Fibroblast of lung (primary cell): ENCODE measurements around the gene CT55. TPM values are rescaled to one million over a fixed set of nuclear protein-coding genes. Genes with fewer than 3 reads are reported as not detected.
"Not testable (repeated sequence)": the region's sequence is repeated elsewhere in the genome, so short reads cannot be mapped to it uniquely, and the experiment has no call there.

Experiments
- DNase-seq, 2 donors: peaks; one replicate each; pipeline versions ENCODE4 v3.0.0 to v3.0.0-alpha.2; 2010; ENCODE audit warnings: low read depth in 2 of 2
- H2AFZ ChIP-seq: 2 replicates; pipeline ENCODE4 v1.5.1; 2012; ENCODE audit warnings: low read length, control low read depth, inconsistent platforms
- H3K27ac ChIP-seq: 2 replicates; pipeline ENCODE4 v1.5.1; 2011; ENCODE audit warnings: low read length, control low read depth; ENCODE audit not compliant: insufficient read depth
- H3K27me3 ChIP-seq: 2 replicates; pipeline ENCODE4 v1.5.1; 2011; ENCODE audit warnings: mild to moderate bottlenecking, low read length; ENCODE audit not compliant: control insufficient read depth, insufficient read depth
- H3K36me3 ChIP-seq: 2 replicates; pipeline ENCODE4 v1.5.1; 2011; ENCODE audit warnings: low read length; ENCODE audit not compliant: control insufficient read depth, insufficient read depth
- H3K4me1 ChIP-seq: 2 replicates; pipeline ENCODE4 v1.5.1; 2011; ENCODE audit warnings: low read length; ENCODE audit not compliant: control insufficient read depth, insufficient read depth; ENCODE audit errors: extremely low read depth
- H3K4me2 ChIP-seq: 2 replicates; pipeline ENCODE4 v1.5.1; 2011; ENCODE audit warnings: low read length, control low read depth; ENCODE audit not compliant: insufficient read depth; ENCODE audit errors: extremely low read depth
- H3K4me3 ChIP-seq, 4 experiments: fragments of 200-600 bp in 1 of 4; sonication (generic) in 1 of 4; replicated peaks in 1 of 4; 2 replicates each; pipeline ENCODE4 v1.5.1; 2011 to 2016; ENCODE audit warnings: low read length in 4 of 4, low read depth in 3 of 4, mild to moderate bottlenecking in 3 of 4, control low read depth in 2 of 4, inconsistent platforms in 1 of 4, mixed read lengths in 1 of 4; ENCODE audit not compliant: insufficient read depth in 1 of 4; ENCODE audit errors: control extremely low read depth in 1 of 4
- H3K79me2 ChIP-seq: 2 replicates; pipeline ENCODE4 v1.5.1; 2012; ENCODE audit warnings: mild to moderate bottlenecking, low read length, inconsistent platforms; ENCODE audit not compliant: control insufficient read depth, insufficient read depth
- H3K9ac ChIP-seq: 2 replicates; pipeline ENCODE4 v1.5.1; 2011; ENCODE audit warnings: mild to moderate bottlenecking, low read length, control low read depth; ENCODE audit not compliant: insufficient read depth
- H3K9me3 ChIP-seq: 2 replicates; pipeline ENCODE4 v1.5.1; 2012; ENCODE audit warnings: low read depth, low read length; ENCODE audit not compliant: control insufficient read depth, insufficient read depth
- H4K20me1 ChIP-seq: 2 replicates; pipeline ENCODE4 v1.5.1; 2011; ENCODE audit warnings: low read length; ENCODE audit not compliant: control insufficient read depth, insufficient read depth; ENCODE audit errors: extremely low read depth
- CTCF ChIP-seq, 2 donors: IDR thresholded peaks in 1 of 2; conservative IDR thresholded peaks in 1 of 2; 1 replicate in 1 of 2; 2 replicates in 1 of 2; pipeline ENCODE4 v1.5.1; 2011 to 2012; ENCODE audit warnings: low read length in 2 of 2, control low read depth in 1 of 2, inconsistent platforms in 1 of 2, low read depth in 1 of 2, mild to moderate bottlenecking in 1 of 2
- EZH2 ChIP-seq: IDR thresholded peaks from 2 replicates; pipeline ENCODE4 v1.5.1; 2012; ENCODE audit warnings: low read length, control low read depth, mild to moderate bottlenecking; ENCODE audit errors: missing control alignments
- polyA plus RNA-seq, 2 donors: library from polyadenylated mRNA; depleted of rRNA in 1 of 2; stranded (reverse) in 1 of 2; unstranded in 1 of 2; fragments of >200 nt; gene quantifications; 2 replicates each; pipeline ENCODE4 v1.2.1, GENCODE V29; 2011 to 2012; ENCODE audit warnings: missing spikeins in 1 of 2
- total RNA-seq: library from RNA; depleted of rRNA; stranded (reverse); fragments of >200 nt; gene quantifications from 2 replicates; pipeline ENCODE4 v1.2.1, GENCODE V29; 2014

The CT55 gene
- total and polyA plus RNA-seq, 2 donors (not counting 1 experiment from before 2014, with no cell fraction given): not detected

GRCh38 chrX:135168486-135168885, 2.7 kb downstream of the CT55 start:
- no peak overlapping the region for H2AFZ ChIP-seq
- TF ChIP-seq CTCF (conservative IDR thresholded peaks at IDR 0.05 in 1 of 2, IDR thresholded peaks at IDR 0.05 in 1 of 2; ENCODE audit: low read depth in 1 of 2, low read length in 2 of 2) (no peak), EZH2 (no peak)
- no peaks in the 10 kb centered on the region for H3K79me2 ChIP-seq
- H3K9me3 ChIP-seq: no peaks in the 10 kb centered on the region
- no peak overlapping the region for H3K9ac ChIP-seq
- no peaks in the 10 kb centered on the region for H3K36me3 ChIP-seq
- H3K4me3 ChIP-seq: no peak overlapping the region
- no peaks in the 10 kb centered on the region for H4K20me1 ChIP-seq
- no peak for DNase-seq
- no peak overlapping the region for H3K27ac ChIP-seq
- no peak overlapping the region for H3K4me2 ChIP-seq
- no peaks in the 10 kb centered on the region for H3K27me3 ChIP-seq
- H3K4me1 ChIP-seq: no peaks in the 10 kb centered on the region

DNA sequence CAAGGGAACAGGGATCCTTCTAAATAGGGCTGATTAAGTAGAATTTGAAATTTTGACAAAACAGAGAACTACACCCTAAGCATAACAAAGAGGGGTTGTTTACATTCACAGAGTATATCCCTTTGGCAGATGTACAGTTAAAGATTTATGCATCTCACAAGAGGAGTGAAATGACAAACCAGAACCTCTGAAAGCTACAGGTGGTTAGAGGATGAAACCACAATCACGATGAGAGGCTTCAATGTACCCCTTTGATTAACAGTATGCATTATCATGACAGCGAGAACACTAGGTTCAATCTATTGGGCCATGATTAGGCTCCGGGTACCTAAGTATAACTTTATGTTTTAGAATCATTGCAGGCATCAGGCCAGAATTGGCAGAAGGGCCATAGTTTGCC, 16.5 kb downstream of the CT55 start:
- not testable (repeated sequence) for H3K27me3 ChIP-seq, DNase-seq, H3K79me2 ChIP-seq, H3K36me3 ChIP-seq, H3K9me3 ChIP-seq, H3K4me3 ChIP-seq, H3K4me1 ChIP-seq, H4K20me1 ChIP-seq, H3K27ac ChIP-seq, H2AFZ ChIP-seq, H3K9ac ChIP-seq, H3K4me2 ChIP-seq

DNA sequence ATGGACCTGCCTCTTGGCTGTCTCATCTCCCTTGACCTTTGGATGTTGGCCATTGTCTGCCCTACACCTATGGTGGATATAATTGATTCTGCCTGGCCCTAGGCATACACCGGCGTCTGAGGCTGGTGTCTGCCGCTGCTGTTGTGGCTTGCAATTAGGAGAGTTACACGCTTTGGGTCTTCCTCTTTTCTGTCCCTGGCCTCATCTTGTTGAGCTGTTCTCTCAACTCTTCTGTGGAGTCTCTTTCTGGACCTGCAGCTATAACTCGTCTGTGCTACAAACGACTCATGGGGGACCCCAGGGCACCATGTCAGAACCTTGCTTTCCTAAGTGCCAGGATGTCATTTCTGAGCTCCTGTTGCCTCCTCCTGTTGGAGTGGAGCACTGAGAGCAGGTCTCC, 45.1 kb downstream of the CT55 start:
- H2AFZ ChIP-seq, DNase-seq, H3K9me3 ChIP-seq, H3K4me2 ChIP-seq, H3K27ac ChIP-seq, H3K79me2 ChIP-seq, H3K9ac ChIP-seq, H3K27me3 ChIP-seq, H3K4me1 ChIP-seq, H3K4me3 ChIP-seq, H3K36me3 ChIP-seq, H4K20me1 ChIP-seq: not testable (repeated sequence)

DNA sequence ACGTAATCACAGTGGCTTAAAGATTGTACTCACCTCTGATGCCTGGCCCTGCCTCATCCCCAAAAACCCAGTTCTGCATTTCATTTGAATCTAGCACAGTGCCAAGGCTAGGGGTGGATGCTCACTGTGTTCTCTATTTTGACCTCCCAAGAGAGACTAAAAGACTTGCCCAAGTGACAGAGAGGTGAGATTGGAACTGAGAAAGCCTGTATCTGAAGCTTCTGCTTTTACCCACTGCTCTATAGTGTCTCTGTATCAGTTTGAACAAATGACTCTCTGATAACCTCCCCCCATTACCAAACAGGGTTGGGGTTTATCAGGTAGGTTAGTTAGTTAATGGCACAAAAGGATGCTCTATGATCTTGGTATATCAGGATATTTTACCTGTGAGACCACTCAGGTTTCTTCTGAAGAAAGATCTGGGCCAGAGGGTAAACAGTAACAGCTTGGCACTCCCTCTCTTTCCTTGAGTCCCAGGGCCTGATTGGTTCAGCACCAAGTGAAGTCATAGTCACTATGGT, 51.1 kb downstream of the CT55 start, which contains the start of gene ETDB:
Gene ETDB, minus strand, starts transcription at position 471 of the 521 bp plus-strand sequence. CDS start 1,265 bp downstream, outside the sequence.
- not testable (repeated sequence) for H3K9ac ChIP-seq, H3K27me3 ChIP-seq, H3K4me1 ChIP-seq, H4K20me1 ChIP-seq, H3K36me3 ChIP-seq, H2AFZ ChIP-seq, H3K4me2 ChIP-seq, DNase-seq, H3K9me3 ChIP-seq, H3K4me3 ChIP-seq, H3K27ac ChIP-seq, H3K79me2 ChIP-seq

DNA sequence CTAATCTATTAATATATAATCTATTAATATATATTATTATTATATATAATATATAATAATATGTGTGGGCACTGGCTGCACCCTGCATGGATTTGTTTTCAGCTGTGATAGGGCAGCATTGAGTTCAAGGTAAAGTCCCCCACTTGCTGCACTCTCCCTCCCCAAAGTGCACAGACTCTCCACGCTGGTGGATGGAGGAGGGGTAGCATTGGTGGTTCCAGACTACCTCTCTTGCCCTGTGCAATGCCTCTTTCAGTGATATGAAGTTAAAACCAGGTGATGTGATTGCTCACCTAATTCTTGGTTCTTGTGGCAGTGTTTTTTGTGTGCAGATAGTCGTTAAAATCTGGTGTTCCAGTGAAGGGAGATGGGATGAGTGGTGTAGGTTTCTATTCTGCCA, 55.1 kb downstream of the CT55 start:
- not testable (repeated sequence) for H3K79me2 ChIP-seq, H3K4me2 ChIP-seq, H4K20me1 ChIP-seq, H3K36me3 ChIP-seq, H3K4me3 ChIP-seq, H3K27ac ChIP-seq, H3K4me1 ChIP-seq, H3K9me3 ChIP-seq, H2AFZ ChIP-seq, DNase-seq, H3K27me3 ChIP-seq, H3K9ac ChIP-seq
